GM12873 (cell line): ENCODE data around the gene CRKL.

Experiments used
- CTCF ChIP-seq: IDR thresholded peaks from 2 replicates; pipeline ENCODE4 v1.5.1; 2012; ENCODE audit warnings: low read depth, mild to moderate bottlenecking, moderate library complexity, low read length, control low read depth; ENCODE audit not compliant: insufficient read depth; ENCODE audit errors: missing control alignments

The CRKL gene

GRCh38 chr22:20957102-20957682 lies 40.0 kb downstream of the CRKL start:
- no peak for TF ChIP-seq CTCF

GRCh38 chr22:20957683-20958431 lies 40.6 kb downstream of the CRKL start:
- no peak for TF ChIP-seq CTCF

- TF ChIP-seq CTCF: no peak
Measured at GRCh38 chr22:20959578-20960461, 42.6 kb downstream of the CRKL start.

GRCh38 chr22:20960609-20961008 lies 43.4 kb downstream of the CRKL start:
- TF ChIP-seq CTCF: no peak

- TF ChIP-seq CTCF: no peak
Measured at GRCh38 chr22:20962491-20962945, 45.3 kb downstream of the CRKL start.

- TF ChIP-seq CTCF: no peak
Measured at GRCh38 chr22:20963201-20964052, 46.2 kb downstream of the CRKL start.
